Measurements from ENCODE around the gene AGO3.

Gene AGO3

DNA sequence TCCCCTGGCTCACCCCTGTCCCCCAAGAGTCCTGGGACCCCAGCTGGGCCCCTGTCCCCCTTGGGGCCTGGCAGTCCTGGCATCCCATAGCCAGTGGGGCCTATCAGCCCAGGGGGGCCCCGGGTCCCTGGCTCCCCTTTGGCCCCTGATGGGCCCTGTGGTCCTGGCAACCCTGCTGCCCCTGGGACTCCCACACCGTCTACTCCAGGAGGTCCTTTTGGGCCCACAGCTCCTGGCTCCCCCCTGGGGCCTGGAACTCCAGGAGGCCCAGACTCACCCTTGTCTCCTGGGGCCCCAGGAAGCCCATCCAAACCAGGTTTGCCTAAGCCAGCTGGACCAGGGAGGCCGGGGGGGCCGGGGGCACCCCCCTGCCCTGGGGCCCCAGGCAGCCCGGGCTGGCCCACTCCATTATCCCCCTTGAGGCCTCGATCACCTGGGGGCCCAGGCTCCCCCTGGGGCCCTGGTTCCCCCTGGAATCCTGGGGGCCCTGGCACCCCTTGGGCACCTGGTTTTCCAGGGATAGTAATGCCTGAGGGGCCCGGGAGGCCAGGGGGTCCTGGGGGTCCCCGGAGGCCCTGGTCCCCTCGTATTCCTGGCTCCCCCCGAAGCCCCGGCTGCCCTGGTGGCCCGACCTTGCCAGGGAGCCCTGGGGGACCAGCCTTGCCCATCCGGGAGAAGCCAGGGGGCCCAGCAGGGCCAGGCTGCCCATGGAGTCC lies 167.9 kb downstream of the AGO3 start:
- no peak for DNase-seq

DNA sequence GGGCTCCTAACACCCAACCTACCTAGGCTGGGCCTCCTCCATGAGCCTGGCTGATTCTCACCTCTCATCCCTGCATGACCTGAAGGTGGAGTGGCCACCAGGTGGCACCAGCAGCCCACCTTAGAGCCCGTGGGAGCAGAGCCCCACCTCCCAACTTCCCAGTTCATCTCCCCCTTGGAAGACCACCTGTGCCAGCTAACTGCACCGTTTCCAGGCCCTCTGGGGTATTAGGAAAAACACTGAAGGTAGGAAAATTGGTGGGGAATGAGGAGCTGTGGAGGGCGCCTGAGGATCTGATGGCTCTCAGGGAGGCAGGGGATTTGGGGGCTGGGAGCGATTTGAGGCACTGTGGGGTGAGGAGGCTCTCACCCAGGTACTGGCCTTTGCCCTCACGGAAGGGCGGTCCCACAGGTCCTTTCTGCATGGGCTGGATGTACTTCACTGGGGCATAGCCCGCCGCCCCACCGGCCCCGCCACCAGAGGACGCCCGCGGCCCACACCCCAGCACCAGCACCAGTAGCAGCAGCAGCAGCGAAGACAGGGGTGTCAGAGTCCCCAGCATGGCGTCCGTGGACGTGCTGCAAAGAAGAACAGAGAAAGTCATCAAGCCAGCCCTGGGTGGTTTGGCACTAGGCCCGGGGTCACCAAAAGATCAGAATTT lies 168.9 kb downstream of the AGO3 start:
- DNase-seq, result peak; percentile 86

DNA sequence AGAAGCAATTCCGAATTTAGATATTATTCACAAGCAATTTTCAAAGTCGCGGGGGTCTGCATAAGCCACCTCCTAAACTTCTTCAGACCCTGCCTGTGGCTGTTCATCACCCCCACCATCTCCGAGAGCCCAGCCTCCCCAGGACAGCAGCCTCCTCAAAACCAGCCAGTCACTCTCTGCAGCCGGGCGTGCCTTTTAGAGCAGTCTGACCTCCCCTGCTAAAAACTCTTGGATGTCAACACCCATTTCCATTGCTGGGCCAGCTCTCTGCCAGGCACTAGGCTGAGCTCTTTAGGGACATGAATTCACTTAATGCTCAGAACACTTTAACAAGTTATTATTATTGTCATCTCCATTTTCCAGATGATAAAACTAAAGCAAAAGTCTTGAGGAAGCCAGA lies 169.5 kb downstream of the AGO3 start:
- DNase-seq, result peak; percentile 43

DNA sequence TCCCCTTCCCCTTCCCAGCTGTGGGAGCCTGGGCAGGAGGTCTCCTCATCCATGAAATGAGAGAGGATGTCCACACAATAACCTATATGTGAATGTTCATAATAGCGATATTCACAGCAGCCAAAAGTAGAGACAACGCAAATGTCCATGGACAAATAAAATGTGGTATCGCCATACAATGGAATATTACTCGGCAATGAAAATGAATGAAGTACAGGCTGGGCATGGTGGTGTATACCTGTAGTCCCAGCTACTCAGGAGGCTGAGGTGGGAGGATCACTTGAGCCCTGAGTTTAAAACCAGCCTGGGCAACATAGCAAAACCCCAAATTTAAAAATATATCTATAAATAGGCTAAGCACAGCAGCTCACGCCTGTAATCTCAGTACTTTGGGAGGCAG lies 170.6 kb downstream of the AGO3 start:
- DNase-seq, result no peak

DNA sequence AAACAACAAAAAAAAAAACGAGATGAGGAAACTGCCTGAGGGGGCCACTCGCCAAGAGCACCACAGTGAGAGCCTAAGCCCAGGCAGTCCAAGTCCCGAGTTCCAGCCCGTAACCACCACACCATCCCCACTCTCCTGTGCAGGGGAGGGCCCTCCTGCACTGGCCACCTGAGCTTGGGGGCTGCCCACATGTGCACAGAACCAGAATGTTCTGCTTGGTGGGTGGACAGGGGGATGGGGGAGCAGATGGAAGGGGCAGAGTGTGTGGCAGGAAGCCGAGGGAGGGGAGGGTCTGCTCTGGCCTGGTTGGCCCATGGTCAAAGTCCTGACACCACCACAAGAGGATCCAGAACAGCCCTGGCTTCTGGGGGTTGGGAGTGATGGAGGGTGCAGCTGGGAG lies 175.4 kb downstream of the AGO3 start:
- DNase-seq, result no peak

DNA sequence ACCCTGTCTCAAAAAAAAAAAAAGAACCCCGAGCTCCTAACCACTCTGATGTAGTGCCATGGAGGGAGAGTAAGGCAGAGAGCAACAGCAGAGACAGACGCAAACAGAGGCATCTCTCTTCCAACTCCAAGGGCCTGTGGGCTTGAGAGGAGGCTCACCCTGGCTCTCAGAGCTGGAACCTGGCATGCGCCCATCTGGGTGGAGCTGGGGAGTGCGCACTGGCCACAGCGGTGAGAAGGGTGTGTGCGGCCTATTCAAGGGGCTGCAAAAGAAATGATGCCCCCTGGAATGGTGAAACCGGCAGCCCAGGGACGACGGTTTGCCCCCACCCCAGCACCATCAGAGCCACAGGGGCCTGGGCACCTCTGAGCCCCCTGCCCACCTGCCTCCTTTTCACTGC lies 176.5 kb downstream of the AGO3 start:
- DNase-seq, result no peak

DNA sequence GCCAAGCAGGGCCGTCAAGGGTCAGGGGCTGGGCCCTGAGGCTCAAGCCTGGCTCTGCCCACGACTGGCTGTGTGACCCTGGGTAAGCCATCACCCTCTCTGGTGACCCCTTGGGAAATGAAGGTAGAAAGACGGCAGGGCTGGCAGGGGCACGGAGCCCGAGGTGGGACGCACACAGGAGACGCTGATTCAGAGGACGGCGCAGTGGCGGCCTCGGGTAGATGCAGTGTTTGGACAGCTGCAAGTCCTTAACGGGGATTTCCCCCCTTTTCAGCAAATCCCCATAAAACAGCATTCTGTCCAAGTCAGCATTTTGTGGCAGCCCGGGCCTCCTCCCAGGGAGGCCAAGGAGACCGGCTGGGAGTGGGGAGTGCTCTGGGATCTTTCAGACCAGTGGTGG lies 177.4 kb downstream of the AGO3 start:
- no peak for DNase-seq

DNA sequence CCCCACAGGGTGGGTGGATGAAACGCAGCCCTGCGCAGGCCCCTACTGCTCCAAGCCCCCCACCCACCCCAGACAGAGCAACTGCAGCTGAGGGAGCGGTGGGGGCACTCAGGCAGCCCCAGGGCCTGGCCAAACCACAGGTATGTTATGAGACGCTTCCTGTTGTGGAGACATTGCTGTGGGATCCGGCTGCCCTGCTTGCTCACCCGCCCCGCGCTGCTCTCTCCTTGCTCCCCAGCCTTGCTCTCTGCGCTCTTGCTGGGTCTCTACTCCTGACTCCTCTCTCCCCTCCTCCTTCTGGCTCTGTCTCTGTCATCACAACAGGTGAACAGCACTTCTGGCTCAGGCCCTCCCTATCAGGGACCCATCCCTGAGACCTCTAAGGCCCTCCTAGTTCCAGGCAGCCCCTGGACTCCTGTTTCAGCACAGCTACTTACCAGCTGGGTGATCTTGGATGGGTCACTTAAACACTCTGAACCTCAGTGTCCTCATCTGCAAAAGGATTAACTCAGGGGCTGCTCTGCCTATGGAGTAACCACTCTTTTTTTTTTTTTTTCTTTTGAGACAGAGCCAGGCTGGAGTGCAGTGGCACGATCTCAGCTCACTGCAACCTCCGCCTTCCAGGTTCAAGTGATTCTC lies 178.3 kb downstream of the AGO3 start:
- no peak for DNase-seq

DNA sequence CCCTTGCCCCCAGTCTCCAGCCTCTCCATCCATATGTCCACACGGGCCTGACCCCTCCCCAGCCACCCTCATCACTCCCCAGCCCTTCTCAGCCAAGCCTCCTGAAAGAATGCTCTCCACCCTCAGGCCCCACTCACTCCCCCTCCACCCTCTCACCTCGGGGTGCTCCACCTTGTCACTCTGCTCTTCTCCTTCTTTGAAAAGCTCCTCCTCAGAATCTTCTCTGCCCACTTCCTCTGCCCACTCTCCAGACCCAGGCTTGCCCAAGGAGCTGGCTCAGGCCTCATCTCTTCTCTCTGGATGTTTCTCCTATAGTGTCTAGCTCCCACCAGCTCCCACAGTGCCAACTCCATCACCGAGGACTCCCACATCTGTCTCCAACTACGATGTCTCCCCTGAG lies 180.2 kb downstream of the AGO3 start:
- no peak for DNase-seq

DNA sequence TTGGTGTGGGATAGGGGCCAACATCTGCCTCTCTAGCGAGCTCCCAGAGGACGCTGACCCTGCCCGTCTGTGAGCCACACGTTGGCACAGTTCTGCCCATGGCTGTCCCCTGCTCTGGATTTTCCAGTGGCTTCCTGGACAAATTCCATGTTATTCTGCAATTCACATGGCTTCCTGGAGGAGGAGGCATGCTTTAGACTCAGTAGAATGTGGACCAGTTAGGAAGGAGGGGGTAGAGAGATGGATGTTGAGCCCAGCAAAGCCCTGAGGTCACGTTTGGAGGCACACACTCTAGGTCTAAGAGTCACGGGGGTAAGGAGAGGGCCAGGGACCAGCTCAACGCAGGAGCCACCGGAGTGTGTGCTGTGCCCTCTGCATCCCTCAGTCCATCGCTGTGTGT lies 181.9 kb downstream of the AGO3 start:
- DNase-seq, result no peak

DNA sequence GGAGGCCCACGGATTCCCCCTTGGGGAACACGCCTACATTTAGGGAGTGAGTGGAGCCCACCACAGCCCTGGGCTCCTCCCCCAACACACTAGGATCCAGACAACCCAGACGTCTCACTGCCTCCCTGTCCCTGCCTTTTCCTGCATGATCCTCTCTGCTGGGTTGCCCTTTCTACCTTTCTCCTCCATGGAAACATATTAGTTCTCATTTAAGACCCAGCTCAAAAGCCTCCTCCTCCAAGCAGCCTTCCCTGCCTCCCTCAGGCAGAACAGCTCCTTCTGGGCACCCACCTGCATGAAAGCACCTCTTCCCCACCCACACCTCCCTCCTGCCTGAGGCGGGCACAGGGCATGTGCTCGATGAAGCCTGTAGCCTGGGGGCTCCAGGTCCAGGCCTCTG lies 183.5 kb downstream of the AGO3 start:
- DNase-seq, result no peak

DNA sequence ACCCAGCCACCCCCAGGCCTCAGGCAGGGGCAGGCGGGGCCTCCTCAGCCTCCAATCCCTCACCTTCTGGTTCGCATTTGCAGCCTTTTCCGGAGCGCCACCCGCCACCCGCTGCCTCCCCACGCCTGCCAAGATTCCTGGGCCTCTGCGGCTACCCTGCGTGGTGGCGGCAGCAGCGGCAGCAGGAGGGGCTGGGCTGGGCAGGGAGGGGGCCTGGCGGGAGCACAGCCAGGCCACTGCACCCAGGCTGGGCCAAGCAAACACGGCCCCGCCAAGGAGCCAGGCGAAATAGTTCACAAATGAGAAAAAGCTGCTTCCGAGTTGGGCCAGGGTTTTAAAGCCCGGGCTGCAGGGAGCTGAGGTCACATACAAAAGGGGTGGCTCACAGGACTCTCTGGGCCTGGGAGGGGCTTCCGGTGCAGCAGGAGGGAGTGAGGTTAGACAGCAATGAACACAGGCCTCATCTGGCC lies 184.3 kb downstream of the AGO3 start:
- no peak for DNase-seq

DNA sequence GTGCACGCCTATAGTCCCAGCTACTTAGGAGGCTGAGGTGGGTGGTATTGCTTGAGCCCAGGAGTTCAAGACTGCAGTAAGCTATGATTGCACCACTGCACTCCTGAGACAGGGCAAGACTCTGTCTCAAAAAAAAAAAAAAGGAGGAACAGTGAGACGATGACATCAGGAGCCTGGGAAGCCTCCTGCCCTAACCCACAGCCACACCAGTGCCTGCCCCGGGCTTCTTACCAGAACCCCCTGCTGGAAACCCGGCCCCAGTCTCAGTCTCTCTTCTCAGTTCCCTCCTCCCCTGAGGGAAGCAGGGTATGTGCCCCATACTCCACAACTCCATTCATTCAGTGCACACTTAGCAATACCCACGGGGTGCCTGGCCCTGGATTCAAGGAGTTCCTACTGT lies 185.0 kb downstream of the AGO3 start:
- DNase-seq, result peak; percentile 18

DNA sequence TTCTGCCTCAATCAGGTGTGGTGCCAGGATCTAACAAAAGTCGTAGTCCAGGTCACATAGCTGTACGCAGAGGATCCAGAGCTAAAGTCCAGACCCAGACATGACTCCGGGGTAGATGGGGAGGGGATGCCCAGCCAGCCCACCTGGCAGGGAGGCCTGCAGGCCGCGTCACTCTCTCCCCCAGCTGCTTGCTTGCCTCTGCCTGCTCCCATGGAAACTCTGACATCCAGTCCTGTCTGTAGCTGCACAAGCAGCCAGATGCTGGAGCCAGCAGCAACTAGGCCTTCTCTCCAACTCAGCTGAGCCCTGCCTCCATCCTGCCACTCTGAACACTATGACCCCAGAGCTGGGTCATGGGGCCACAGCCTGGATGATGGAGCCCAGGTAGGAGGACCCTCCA lies 186.0 kb downstream of the AGO3 start:
- no peak for DNase-seq

DNA sequence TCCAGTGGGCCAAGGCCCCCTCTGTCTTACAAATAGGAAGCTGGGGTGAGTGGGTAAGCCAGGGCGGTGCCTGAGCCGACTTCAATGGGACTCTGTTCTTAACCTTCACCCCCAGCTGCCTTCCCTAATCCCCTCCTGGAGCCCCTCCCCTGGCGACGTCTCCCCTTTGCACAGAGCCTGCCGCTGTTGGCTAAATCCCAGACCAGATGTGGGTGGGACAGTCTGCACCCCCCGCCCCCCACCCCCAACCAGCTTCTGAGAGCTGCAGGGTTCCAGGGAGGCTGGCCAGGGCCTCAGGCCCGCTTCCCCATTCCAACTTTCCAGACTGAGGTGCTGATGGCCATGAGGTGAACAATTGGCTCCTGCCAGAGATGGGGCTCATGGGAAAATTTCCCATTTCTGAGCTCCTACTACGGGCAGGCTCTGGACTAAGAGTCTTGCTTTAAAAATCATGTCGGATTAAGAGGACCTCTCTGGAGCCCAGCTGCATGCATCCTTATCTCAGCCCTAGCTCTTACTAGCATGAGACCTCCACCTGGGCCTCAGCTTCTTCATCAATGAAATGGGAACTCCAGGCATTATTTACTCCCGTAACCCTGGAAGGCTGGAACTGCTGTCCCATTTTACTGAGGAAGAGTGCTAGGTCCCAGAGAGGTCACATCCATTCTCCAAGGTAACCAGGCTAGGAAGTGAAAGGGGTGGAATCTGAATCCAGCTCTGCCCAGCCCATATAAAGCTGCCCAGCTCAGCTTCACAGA lies 187.7 kb downstream of the AGO3 start:
- no peak for DNase-seq

DNA sequence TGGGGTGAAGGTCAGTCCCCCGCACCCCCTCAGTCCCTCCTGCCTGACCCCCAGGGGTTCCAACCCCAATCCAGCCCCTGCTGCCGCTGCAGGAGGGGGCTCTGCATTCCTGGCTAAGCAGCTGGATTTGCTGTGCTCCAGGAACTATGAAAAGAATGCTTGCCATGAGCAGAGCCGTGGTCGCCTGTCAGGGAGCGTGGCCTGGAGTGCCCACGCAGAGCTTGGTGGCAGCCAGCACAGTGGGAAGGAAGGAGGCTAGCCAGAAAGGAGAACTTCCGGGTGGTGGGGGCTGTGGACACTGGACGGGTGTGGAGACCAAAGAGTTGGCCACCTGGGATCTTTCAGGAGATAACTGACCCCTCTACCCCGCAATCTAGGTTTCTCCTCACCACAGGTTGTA lies 188.6 kb downstream of the AGO3 start:
- DNase-seq, result no peak
